ENCODE results near the gene RELCH. TPM values are rescaled to one million over a fixed set of nuclear protein-coding genes. Genes with fewer than 3 reads are reported as not detected.

The RELCH gene
- total RNA-seq, 1 donor from 2014 or later: 29.1 TPM

GRCh38 chr18:62331581-62332356 is 144.7 kb downstream of the RELCH start:
- peaks cover 68% of the 10 kb centered on the region for H3K4me1 Mint-ChIP-seq (ENCODE audit: low read depth)
- H3K27me3 Mint-ChIP-seq (ENCODE audit: low read depth): no peaks in the 10 kb centered on the region
- intact Hi-C loops (cut with micrococcal nuclease): loop anchor here (10.0 kb wide), 2 partner anchors 513 to 873 kb away; no protein-coding TSS in a partner anchor
- H3K36me3 Mint-ChIP-seq (ENCODE audit: low read depth): peaks cover 53% of the 10 kb centered on the region
- no peak for DNase-seq (ENCODE audit: low spot score)
- H3K4me3 Mint-ChIP-seq (ENCODE audit: low read depth): no peak overlapping the region
- peak overlapping the region; percentile 67 for H3K27ac Mint-ChIP-seq
- H3K9me3 Mint-ChIP-seq: no peaks in the 10 kb centered on the region

- no peak for DNase-seq (ENCODE audit: low spot score)
- intact Hi-C loops (cut with micrococcal nuclease): loop anchor here (10.0 kb wide), 2 partner anchors 512 to 872 kb away; no protein-coding TSS in a partner anchor
- H3K9me3 Mint-ChIP-seq: no peaks in the 10 kb centered on the region
- H3K27ac Mint-ChIP-seq: no peak overlapping the region
- H3K27me3 Mint-ChIP-seq (ENCODE audit: low read depth): no peaks in the 10 kb centered on the region
- H3K4me1 Mint-ChIP-seq (ENCODE audit: low read depth): peaks cover 64% of the 10 kb centered on the region
- peaks cover 55% of the 10 kb centered on the region for H3K36me3 Mint-ChIP-seq (ENCODE audit: low read depth)
- no peak overlapping the region for H3K4me3 Mint-ChIP-seq (ENCODE audit: low read depth)
These were observed 145.4 kb downstream of the RELCH start for GRCh38 chr18:62332431-62332830.

DNA sequence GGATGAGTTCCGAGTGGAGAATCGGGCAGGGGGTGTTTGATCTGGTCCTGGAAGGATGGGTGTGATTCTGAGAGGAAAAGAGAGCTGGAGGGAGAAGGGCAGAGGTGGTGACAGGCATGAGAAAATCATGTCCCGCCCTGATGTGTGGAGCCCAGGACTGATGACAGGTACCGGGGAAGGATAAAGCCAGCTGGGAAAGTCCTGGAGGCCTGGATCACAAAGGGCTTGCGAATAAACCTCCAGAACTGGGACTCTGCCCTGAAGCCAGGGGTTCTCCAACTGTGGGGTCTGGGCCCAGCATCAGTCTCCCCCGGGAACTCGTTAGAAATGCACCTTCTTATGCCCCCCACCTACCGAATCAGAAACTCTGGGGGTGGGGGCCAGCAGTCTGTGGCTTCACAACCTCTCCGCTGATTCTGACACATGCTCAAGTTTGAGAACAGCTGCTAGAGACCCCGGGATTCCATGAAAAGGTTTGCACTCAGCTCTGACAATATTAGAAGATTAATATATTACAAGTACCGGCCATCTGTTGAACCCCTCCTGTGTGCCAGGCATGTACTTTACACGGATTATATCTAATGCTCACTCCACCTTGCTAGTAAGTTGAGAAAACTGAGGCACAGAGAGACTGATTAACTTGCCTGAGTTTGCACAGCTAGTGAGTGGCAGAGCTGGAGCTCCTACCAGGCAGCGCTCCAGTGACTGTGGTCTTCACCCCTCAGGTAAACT is 146.1 kb downstream of the RELCH start:
- Mint-ChIP-seq H3K4me1 (ENCODE audit: low read depth) (peaks cover 65% of the 10 kb centered on the region), H3K9me3 (no peaks in the 10 kb centered on the region), H3K36me3 (ENCODE audit: low read depth) (peaks cover 56% of the 10 kb centered on the region), H3K27ac (no peak overlapping the region), H3K4me3 (ENCODE audit: low read depth) (no peak overlapping the region), H3K27me3 (ENCODE audit: low read depth) (no peaks in the 10 kb centered on the region)
- intact Hi-C loops (cut with micrococcal nuclease): loop anchor here (10.0 kb wide), 2 partner anchors 512 to 872 kb away; no protein-coding TSS in a partner anchor
- no peak for DNase-seq (ENCODE audit: low spot score)

- H3K4me3 Mint-ChIP-seq (ENCODE audit: low read depth): no peak overlapping the region
- DNase-seq (ENCODE audit: low spot score): no peak
- no peaks in the 10 kb centered on the region for H3K9me3 Mint-ChIP-seq
- intact Hi-C loops (cut with micrococcal nuclease): loop anchor here (10.0 kb wide), 2 partner anchors 511 to 871 kb away; no protein-coding TSS in a partner anchor
- H3K27me3 Mint-ChIP-seq (ENCODE audit: low read depth): no peaks in the 10 kb centered on the region
- no peak overlapping the region for H3K27ac Mint-ChIP-seq
- peaks cover 54% of the 10 kb centered on the region for H3K36me3 Mint-ChIP-seq (ENCODE audit: low read depth)
- H3K4me1 Mint-ChIP-seq (ENCODE audit: low read depth): peaks cover 67% of the 10 kb centered on the region
These were observed 147.1 kb downstream of the RELCH start for GRCh38 chr18:62334120-62334519.

DNA sequence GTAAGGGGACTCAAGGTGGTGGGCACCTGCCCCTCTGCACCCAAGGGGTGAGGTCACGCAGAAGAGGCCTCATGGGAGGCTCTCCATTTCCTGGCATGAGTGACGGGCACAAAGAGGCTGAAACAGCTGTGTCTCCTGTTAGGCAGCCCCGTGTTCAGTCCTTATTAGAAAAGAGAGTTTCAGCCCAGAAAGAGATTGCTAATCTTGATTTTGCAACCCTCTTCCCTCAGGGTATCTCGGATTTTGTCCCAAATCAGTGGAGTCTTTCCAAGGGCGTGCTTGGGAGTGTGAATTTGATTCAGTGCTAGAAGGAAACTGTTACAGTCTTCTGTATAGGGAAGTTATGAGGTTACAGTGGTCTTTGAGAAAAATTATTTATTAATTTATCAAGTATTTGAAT is 148.4 kb downstream of the RELCH start:
- peaks cover 47% of the 10 kb centered on the region for H3K36me3 Mint-ChIP-seq (ENCODE audit: low read depth)
- no peak for DNase-seq (ENCODE audit: low spot score)
- H3K4me3 Mint-ChIP-seq (ENCODE audit: low read depth): no peak overlapping the region
- intact Hi-C loops (cut with micrococcal nuclease): loop anchor here (10.0 kb wide), 2 partner anchors 509 to 869 kb away; no protein-coding TSS in a partner anchor
- no peak overlapping the region for H3K27ac Mint-ChIP-seq
- H3K4me1 Mint-ChIP-seq (ENCODE audit: low read depth): peaks cover 62% of the 10 kb centered on the region
- no peaks in the 10 kb centered on the region for H3K27me3 Mint-ChIP-seq (ENCODE audit: low read depth)
- no peaks in the 10 kb centered on the region for H3K9me3 Mint-ChIP-seq

DNA sequence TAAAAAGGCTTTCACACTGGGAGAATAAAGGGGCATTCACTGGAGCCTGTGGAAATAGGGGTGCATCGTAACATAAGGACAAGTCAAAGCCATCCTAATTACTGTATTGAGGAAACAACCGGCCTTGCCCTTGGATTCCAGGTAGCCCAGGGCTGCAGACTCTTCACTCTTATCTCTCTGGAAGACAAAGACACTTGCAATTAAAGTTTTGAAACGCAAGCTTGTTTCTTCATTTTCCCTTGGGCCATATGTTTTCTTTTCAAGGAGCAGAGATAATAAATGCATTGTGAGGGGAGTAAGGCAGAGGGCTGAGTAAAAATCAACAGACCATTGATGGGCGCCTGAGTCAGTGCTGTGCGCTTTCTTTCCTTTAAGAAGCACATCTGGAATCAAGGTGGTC is 149.6 kb downstream of the RELCH start:
- no peak for DNase-seq (ENCODE audit: low spot score)
- Mint-ChIP-seq H3K4me3 (ENCODE audit: low read depth) (no peak overlapping the region), H3K4me1 (ENCODE audit: low read depth) (peaks cover 64% of the 10 kb centered on the region), H3K27ac (peak overlapping the region; percentile 33), H3K36me3 (ENCODE audit: low read depth) (peaks cover 52% of the 10 kb centered on the region), H3K9me3 (no peaks in the 10 kb centered on the region), H3K27me3 (ENCODE audit: low read depth) (no peaks in the 10 kb centered on the region)
- intact Hi-C loops (cut with micrococcal nuclease): loop anchor here (10.0 kb wide), 2 partner anchors 508 to 868 kb away; no protein-coding TSS in a partner anchor

- Mint-ChIP-seq H3K27ac (no peak overlapping the region), H3K27me3 (ENCODE audit: low read depth) (no peaks in the 10 kb centered on the region), H3K9me3 (no peaks in the 10 kb centered on the region), H3K4me1 (ENCODE audit: low read depth) (peaks cover 59% of the 10 kb centered on the region), H3K4me3 (ENCODE audit: low read depth) (no peak overlapping the region), H3K36me3 (ENCODE audit: low read depth) (peaks cover 51% of the 10 kb centered on the region)
- DNase-seq (ENCODE audit: low spot score): no peak
- intact Hi-C loops (cut with micrococcal nuclease): loop anchor here (10.0 kb wide), 2 partner anchors 507 to 867 kb away; no protein-coding TSS in a partner anchor
These were observed 150.3 kb downstream of the RELCH start for GRCh38 chr18:62337336-62337735.

DNA sequence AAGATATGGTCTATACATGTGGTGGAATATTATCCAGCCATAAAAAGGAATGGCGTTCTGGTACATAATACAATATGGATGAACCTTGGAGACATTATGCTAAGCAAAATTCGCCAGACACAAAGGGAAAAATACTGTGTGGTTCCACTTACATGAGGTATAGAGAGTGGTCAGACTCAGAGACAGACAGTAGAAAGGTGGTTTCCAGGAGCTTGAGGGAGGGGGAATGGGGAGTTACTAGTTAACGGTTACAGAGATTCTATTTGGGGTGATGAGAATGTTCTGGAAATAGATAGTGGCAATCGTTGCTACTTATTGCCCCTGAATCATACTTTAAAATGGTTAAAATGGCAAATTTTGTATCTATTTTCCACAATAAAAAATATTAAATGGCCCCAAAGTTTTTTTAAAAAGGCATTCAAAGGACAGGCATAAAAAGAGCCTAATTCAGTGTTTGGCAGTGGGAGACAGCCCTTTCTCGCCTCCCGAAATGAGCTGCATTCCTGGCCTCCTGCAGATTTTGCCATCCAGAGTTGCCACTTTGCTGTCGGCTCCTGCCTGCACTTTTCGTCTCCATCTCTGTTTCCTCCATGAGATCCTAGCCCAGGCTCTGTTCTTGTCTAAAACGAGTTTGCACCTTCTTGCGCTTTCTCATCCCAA is 151.5 kb downstream of the RELCH start:
- H3K27ac Mint-ChIP-seq: peak overlapping the region; percentile 96

GRCh38 chr18:62339106-62339988 is 152.3 kb downstream of the RELCH start:
- H3K4me3 Mint-ChIP-seq (ENCODE audit: low read depth): peak overlapping the region; percentile 61
- intact Hi-C loops (cut with micrococcal nuclease): loop anchor here (1.0 to 10.0 kb wide), 7 partner anchors 8 to 865 kb away; partner anchors contain the start of gene TNFRSF11A
- no peaks in the 10 kb centered on the region for H3K27me3 Mint-ChIP-seq (ENCODE audit: low read depth)
- peaks cover 55% of the 10 kb centered on the region for H3K36me3 Mint-ChIP-seq (ENCODE audit: low read depth)
- no peaks in the 10 kb centered on the region for H3K9me3 Mint-ChIP-seq
- peak overlapping the region; percentile 96 for H3K27ac Mint-ChIP-seq
- DNase-seq (ENCODE audit: low spot score): peak; percentile 23
- H3K4me1 Mint-ChIP-seq (ENCODE audit: low read depth): peaks cover 69% of the 10 kb centered on the region

More for the DNA sequence above, 151.5 kb downstream of the RELCH start:
- peaks cover 65% of the 10 kb centered on the region for H3K4me1 Mint-ChIP-seq (ENCODE audit: low read depth)
- intact Hi-C loops (cut with micrococcal nuclease): loop anchor here (1.0 to 10.0 kb wide), 7 partner anchors 9 to 866 kb away; partner anchors contain the start of gene TNFRSF11A
- H3K4me3 Mint-ChIP-seq (ENCODE audit: low read depth): no peak overlapping the region
- H3K9me3 Mint-ChIP-seq: no peaks in the 10 kb centered on the region
- H3K36me3 Mint-ChIP-seq (ENCODE audit: low read depth): peaks cover 54% of the 10 kb centered on the region
- no peak for DNase-seq (ENCODE audit: low spot score)
- no peaks in the 10 kb centered on the region for H3K27me3 Mint-ChIP-seq (ENCODE audit: low read depth)

- intact Hi-C loops (cut with micrococcal nuclease): no loop called here
- Mint-ChIP-seq H3K4me1 (ENCODE audit: low read depth) (peaks cover 78% of the 10 kb centered on the region), H3K9me3 (no peaks in the 10 kb centered on the region), H3K27ac (peak overlapping the region; percentile 65), H3K36me3 (ENCODE audit: low read depth) (peaks cover 51% of the 10 kb centered on the region), H3K27me3 (ENCODE audit: low read depth) (no peaks in the 10 kb centered on the region), H3K4me3 (ENCODE audit: low read depth) (no peak overlapping the region)
- no peak for DNase-seq (ENCODE audit: low spot score)
These were observed 153.9 kb downstream of the RELCH start for GRCh38 chr18:62340996-62341395.

DNA sequence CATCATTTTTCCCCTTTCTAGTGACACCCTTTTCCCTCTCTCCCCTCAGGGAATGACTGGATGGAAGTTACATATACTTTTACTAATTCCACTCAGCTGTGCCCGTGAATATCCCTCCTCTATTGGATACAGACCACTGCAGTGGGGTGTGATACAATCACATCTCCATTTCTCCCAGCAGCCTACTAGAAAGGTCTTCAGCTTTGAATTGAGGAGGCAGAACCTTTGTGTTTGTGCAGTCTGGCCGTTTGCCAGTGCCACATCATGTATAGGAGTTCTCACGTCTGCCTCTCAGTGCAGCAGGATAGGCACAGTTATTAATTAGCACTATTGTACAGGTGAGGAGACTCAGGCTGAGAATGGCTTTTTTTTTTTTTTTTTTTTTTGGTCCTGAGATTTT is 154.4 kb downstream of the RELCH start:
- intact Hi-C loops (cut with micrococcal nuclease): no loop called here

More for the DNA sequence above, 154.4 kb downstream of the RELCH start:
- Mint-ChIP-seq H3K9me3 (no peaks in the 10 kb centered on the region), H3K4me3 (ENCODE audit: low read depth) (no peak overlapping the region), H3K27me3 (ENCODE audit: low read depth) (no peaks in the 10 kb centered on the region), H3K36me3 (ENCODE audit: low read depth) (peaks cover 46% of the 10 kb centered on the region), H3K4me1 (ENCODE audit: low read depth) (peaks cover 77% of the 10 kb centered on the region), H3K27ac (no peak overlapping the region)
- no peak for DNase-seq (ENCODE audit: low spot score)

Data from activated T-helper 2 cell treated with anti-CD3 and anti-CD28 coated beads, Interferon-gamma antibody, Interleukin-2, Interleukin-4, amounts not matched to agents 10 μg/mL and 5 μg/mL and 100 μg/mL, durations not matched to agents 14 hours and 24 hours and 36 hours (primary cell).